GM18858 (cell line): Measurements from ENCODE around the gene GDF15.
A peak's percentile ranks its signal among the peaks of the same experiment; 100 is the strongest.
"Not testable (repeated sequence)": the region's sequence is repeated elsewhere in the genome, so short reads cannot be mapped to it uniquely, and the experiment has no call there.

Source experiments
- ATAC-seq: cut with Tn5 transposase; IDR thresholded peaks from one replicate; pipeline ENCODE4 v1.9.1; 2021; ENCODE audit not compliant: unreplicated experiment

The GDF15 gene

GRCh38 chr19:18363787-18364186 is 22.2 kb upstream of the GDF15 start:
- ATAC-seq, result no peak

- ATAC-seq, result not testable (repeated sequence)
Observed at GRCh38 chr19:18364277-18364825, 21.6 kb upstream of the GDF15 start.

- no peak for ATAC-seq
Observed at GRCh38 chr19:18364826-18365528, 21.0 kb upstream of the GDF15 start.

- ATAC-seq, result no peak
Observed at GRCh38 chr19:18366021-18366435, 19.9 kb upstream of the GDF15 start.

GRCh38 chr19:18368504-18369222 is 17.3 kb upstream of the GDF15 start:
- no peak for ATAC-seq

GRCh38 chr19:18373407-18373891 is 12.5 kb upstream of the GDF15 start:
- no peak for ATAC-seq

- no peak for ATAC-seq
Observed at GRCh38 chr19:18373892-18374629, 11.9 kb upstream of the GDF15 start.

GRCh38 chr19:18377026-18377425 is 8.9 kb upstream of the GDF15 start:
- no peak for ATAC-seq

GRCh38 chr19:18379803-18380747 is 5.9 kb upstream of the GDF15 start:
- ATAC-seq, result no peak

- no peak for ATAC-seq
Observed at GRCh38 chr19:18380843-18381242, 5.1 kb upstream of the GDF15 start.

GRCh38 chr19:18383622-18384021 is 2.3 kb upstream of the GDF15 start:
- ATAC-seq, result not testable (repeated sequence)

GRCh38 chr19:18384775-18385174 is 1.2 kb upstream of the GDF15 start:
- no peak for ATAC-seq

- ATAC-seq, result no peak
Observed at GRCh38 chr19:18385359-18385674, 641 bp upstream of the GDF15 start.

GRCh38 chr19:18386543-18387271 is 749 bp downstream of the GDF15 start:
- no peak for ATAC-seq

- ATAC-seq, result peak; percentile 51
Observed at GRCh38 chr19:18388100-18388959, 2.4 kb downstream of the GDF15 start.

GRCh38 chr19:18388960-18389725 is 3.2 kb downstream of the GDF15 start:
- ATAC-seq, result no peak

GRCh38 chr19:18389726-18390064 is 3.7 kb downstream of the GDF15 start:
- no peak for ATAC-seq
